Mesenchymal stem cell (in vitro differentiated cells and primary cell): ENCODE results near the gene SFPQ.

Source experiments
- DNase-seq: peaks from one replicate; pipeline ENCODE4 v3.0.0-alpha.2; 2013
- H2AFZ ChIP-seq: one replicate; pipeline ENCODE4 v1.6.1; 2013; ENCODE audit warnings: low read depth, mild to moderate bottlenecking, control low read depth, inconsistent platforms, low read length, moderate library complexity
- H2AK5ac ChIP-seq: 2 replicates; pipeline ENCODE4 v1.6.1; 2013; ENCODE audit warnings: low read length, moderate library complexity, mild to moderate bottlenecking, inconsistent platforms; ENCODE audit not compliant: severe bottlenecking
- H2BK120ac ChIP-seq: one replicate; pipeline ENCODE4 v1.6.1; 2013; ENCODE audit warnings: low read depth, mild to moderate bottlenecking, inconsistent platforms, low read length, moderate library complexity
- H2BK12ac ChIP-seq, 2 experiments: one replicate each; pipeline ENCODE4 v1.6.1; 2013; ENCODE audit warnings: inconsistent platforms in 2 of 2, low read length in 2 of 2, mild to moderate bottlenecking in 2 of 2, moderate library complexity in 2 of 2, control low read depth in 1 of 2
- H2BK15ac ChIP-seq: one replicate; pipeline ENCODE4 v1.6.1; 2013; ENCODE audit warnings: mild to moderate bottlenecking, low read depth, inconsistent platforms; ENCODE audit not compliant: poor library complexity, severe bottlenecking
- H2BK5ac ChIP-seq: 2 replicates; pipeline ENCODE4 v1.6.1; 2013; ENCODE audit warnings: low read depth, mild to moderate bottlenecking, low read length, control low read depth, inconsistent platforms; ENCODE audit not compliant: poor library complexity, severe bottlenecking
- H3K14ac ChIP-seq, 2 experiments: one replicate each; pipeline ENCODE4 v1.6.1; 2013; ENCODE audit warnings: inconsistent platforms in 2 of 2, low read length in 2 of 2, control low read depth in 1 of 2, mild to moderate bottlenecking in 1 of 2, moderate library complexity in 1 of 2
- H3K18ac ChIP-seq, 2 experiments: one replicate each; pipeline ENCODE4 v1.6.1; 2013; ENCODE audit warnings: inconsistent platforms in 2 of 2, low read length in 2 of 2, control low read depth in 1 of 2, low read depth in 1 of 2, mild to moderate bottlenecking in 1 of 2
- H3K23ac ChIP-seq, 2 experiments: one replicate each; pipeline ENCODE4 v1.6.1; 2013; ENCODE audit warnings: inconsistent platforms in 2 of 2, low read length in 2 of 2, mild to moderate bottlenecking in 2 of 2, moderate library complexity in 2 of 2, control low read depth in 1 of 2
- H3K27ac ChIP-seq: 2 replicates; pipeline ENCODE4 v1.5.1; 2013; ENCODE audit warnings: mild to moderate bottlenecking, moderate library complexity, low read length, control low read depth, inconsistent platforms; ENCODE audit not compliant: poor library complexity, severe bottlenecking
- H3K27me3 ChIP-seq, 2 experiments: 2 replicates each; pipeline versions ENCODE4 v1.6.1 to v1.7.0; 2013; ENCODE audit warnings: low read length in 2 of 2, mild to moderate bottlenecking in 2 of 2, moderate library complexity in 2 of 2, control low read depth in 1 of 2, inconsistent platforms in 1 of 2; ENCODE audit not compliant: control insufficient read depth in 1 of 2, insufficient read depth in 1 of 2
- H3K36me3 ChIP-seq, 2 experiments: 2 replicates each; pipeline versions ENCODE4 v1.6.1 to v1.7.0; 2013; ENCODE audit warnings: low read length in 2 of 2, control low read depth in 1 of 2, inconsistent platforms in 1 of 2, low read depth in 1 of 2, mild to moderate bottlenecking in 1 of 2; ENCODE audit not compliant: insufficient read depth in 2 of 2, control insufficient read depth in 1 of 2
- H3K4ac ChIP-seq, 2 experiments: one replicate each; pipeline ENCODE4 v1.6.1; 2013; ENCODE audit warnings: inconsistent platforms in 2 of 2, low read length in 2 of 2, mild to moderate bottlenecking in 2 of 2, moderate library complexity in 2 of 2, control low read depth in 1 of 2, low read depth in 1 of 2
- H3K4me1 ChIP-seq: 2 replicates; pipeline ENCODE4 v1.6.1; 2013; ENCODE audit warnings: low read depth, low read length, control low read depth; ENCODE audit not compliant: control insufficient read depth, insufficient read depth
- H3K4me2 ChIP-seq: 2 replicates; pipeline ENCODE4 v1.6.1; 2013; ENCODE audit warnings: low read length, mild to moderate bottlenecking, inconsistent platforms; ENCODE audit not compliant: poor library complexity, severe bottlenecking
- H3K4me3 ChIP-seq, 2 experiments: 2 replicates each; pipeline versions ENCODE4 v1.5.1 to v1.7.0; 2013; ENCODE audit warnings: low read length in 2 of 2, mild to moderate bottlenecking in 2 of 2, control low read depth in 1 of 2, low read depth in 1 of 2; ENCODE audit not compliant: insufficient read depth in 1 of 2
- H3K79me1 ChIP-seq: replicated peaks from 2 replicates; pipeline ENCODE4 v1.6.1; 2013; ENCODE audit warnings: mild to moderate bottlenecking, control low read depth, low read length, inconsistent platforms; ENCODE audit not compliant: poor library complexity, severe bottlenecking
- H3K9ac ChIP-seq: 2 replicates; pipeline ENCODE4 v1.7.0; 2013; ENCODE audit warnings: mild to moderate bottlenecking, low read length, moderate library complexity
- H3K9me3 ChIP-seq: 2 replicates; pipeline ENCODE4 v1.7.0; 2013; ENCODE audit warnings: mild to moderate bottlenecking, low read length; ENCODE audit not compliant: control insufficient read depth
- H4K8ac ChIP-seq: one replicate; pipeline ENCODE4 v1.6.1; 2013; ENCODE audit warnings: inconsistent platforms, mild to moderate bottlenecking, low read length, moderate library complexity
- H4K91ac ChIP-seq: one replicate; pipeline ENCODE4 v1.6.1; 2013; ENCODE audit warnings: mild to moderate bottlenecking, low read length, inconsistent platforms
- WGBS: methylation state at CpG from one replicate; pipeline ENCODE4 v1.1.7; 2013; ENCODE audit warnings: mixed read lengths; 5-methylcytosine and 5-hydroxymethylcytosine counted together

SFPQ gene

GRCh38 chr1:35229587-35230360, 36.8 kb upstream of the SFPQ start:
- no peak overlapping the region for H3K4me2 ChIP-seq
- whole genome bisulfite sequencing, result 63% methylated on average over 1 of the region's 1 CpG
- H4K8ac ChIP-seq, result no peak overlapping the region
- no peak overlapping the region for H3K18ac ChIP-seq
- no peak overlapping the region for H3K4me3 ChIP-seq
- H3K36me3 ChIP-seq, result no peaks in the 10 kb centered on the region
- H3K9ac ChIP-seq, result no peak overlapping the region
- no peaks in the 10 kb centered on the region for H3K27me3 ChIP-seq
- H3K14ac ChIP-seq, result no peak overlapping the region
- no peak overlapping the region for H3K23ac ChIP-seq
- H2AFZ ChIP-seq, result no peak overlapping the region
- no peak overlapping the region for H2BK15ac ChIP-seq
- no peak overlapping the region for H3K4ac ChIP-seq
- H3K79me1 ChIP-seq, result no peaks in the 10 kb centered on the region
- H3K9me3 ChIP-seq, result no peaks in the 10 kb centered on the region
- H3K4me1 ChIP-seq, result no peaks in the 10 kb centered on the region
- no peak overlapping the region for H2BK5ac ChIP-seq
- H3K27ac ChIP-seq, result no peak overlapping the region
- DNase-seq, result no peak
- H2BK120ac ChIP-seq, result no peak overlapping the region
- no peak overlapping the region for H2AK5ac ChIP-seq
- no peak overlapping the region for H2BK12ac ChIP-seq
- no peak overlapping the region for H4K91ac ChIP-seq

GRCh38 chr1:35226546-35226945, 33.6 kb upstream of the SFPQ start:
- H3K27ac ChIP-seq, result no peak overlapping the region
- H3K23ac ChIP-seq, result no peak overlapping the region
- no peaks in the 10 kb centered on the region for H3K27me3 ChIP-seq
- no peaks in the 10 kb centered on the region for H3K36me3 ChIP-seq
- no peak overlapping the region for H2BK15ac ChIP-seq
- no peak overlapping the region for H3K18ac ChIP-seq
- no peak overlapping the region for H4K8ac ChIP-seq
- no peak overlapping the region for H4K91ac ChIP-seq
- no peak overlapping the region for H2AK5ac ChIP-seq
- 100% methylated on average over 1 of the region's 2 CpGs for WGBS
- H3K4me1 ChIP-seq, result no peaks in the 10 kb centered on the region
- H2BK5ac ChIP-seq, result no peak overlapping the region
- H2BK12ac ChIP-seq, result no peak overlapping the region
- H3K14ac ChIP-seq, result no peak overlapping the region
- H3K4me3 ChIP-seq, result no peak overlapping the region
- DNase-seq, result no peak
- no peaks in the 10 kb centered on the region for H3K79me1 ChIP-seq
- no peak overlapping the region for H3K4me2 ChIP-seq
- no peak overlapping the region for H3K9ac ChIP-seq
- H2BK120ac ChIP-seq, result no peak overlapping the region
- H3K9me3 ChIP-seq, result no peaks in the 10 kb centered on the region
- no peak overlapping the region for H3K4ac ChIP-seq
- no peak overlapping the region for H2AFZ ChIP-seq

- H3K27me3 ChIP-seq, result no peaks in the 10 kb centered on the region
- no peak overlapping the region for H3K14ac ChIP-seq
- H2BK5ac ChIP-seq, result no peak overlapping the region
- no peaks in the 10 kb centered on the region for H3K4me1 ChIP-seq
- no peak overlapping the region for H3K4ac ChIP-seq
- no peak overlapping the region for H2BK120ac ChIP-seq
- no peak overlapping the region for H3K23ac ChIP-seq
- H3K9me3 ChIP-seq, result no peaks in the 10 kb centered on the region
- H2AFZ ChIP-seq, result no peak overlapping the region
- DNase-seq, result peak; percentile 3
- no peak overlapping the region for H3K4me3 ChIP-seq
- no peaks in the 10 kb centered on the region for H3K79me1 ChIP-seq
- H2BK15ac ChIP-seq, result no peak overlapping the region
- H4K91ac ChIP-seq, result no peak overlapping the region
- no peak overlapping the region for H3K4me2 ChIP-seq
- H2AK5ac ChIP-seq, result no peak overlapping the region
- no peak overlapping the region for H3K27ac ChIP-seq
- WGBS, result 67% methylated on average over 3 of the region's 4 CpGs
- H2BK12ac ChIP-seq, result no peak overlapping the region
- H3K18ac ChIP-seq, result no peak overlapping the region
- no peak overlapping the region for H4K8ac ChIP-seq
- no peaks in the 10 kb centered on the region for H3K36me3 ChIP-seq
- peak overlapping the region; percentile 58 for H3K9ac ChIP-seq
These were observed 30.2 kb upstream of the SFPQ start for GRCh38 chr1:35223084-35223630.

GRCh38 chr1:35222322-35223083, 29.6 kb upstream of the SFPQ start:
- no peak overlapping the region for H3K23ac ChIP-seq
- no peak overlapping the region for H2BK5ac ChIP-seq
- H2AK5ac ChIP-seq, result no peak overlapping the region
- H3K4me2 ChIP-seq, result no peak overlapping the region
- no peaks in the 10 kb centered on the region for H3K4me1 ChIP-seq
- 82% methylated on average over 5 of the region's 6 CpGs for WGBS
- H2BK15ac ChIP-seq, result no peak overlapping the region
- H2AFZ ChIP-seq, result no peak overlapping the region
- no peaks in the 10 kb centered on the region for H3K27me3 ChIP-seq
- no peak overlapping the region for H3K18ac ChIP-seq
- no peaks in the 10 kb centered on the region for H3K9me3 ChIP-seq
- peak overlapping the region in 1 of 2 experiments; percentile 25 for H3K4me3 ChIP-seq
- H2BK12ac ChIP-seq, result no peak overlapping the region
- no peak overlapping the region for H4K91ac ChIP-seq
- no peak overlapping the region for H3K4ac ChIP-seq
- peak; percentile 19 for DNase-seq
- H3K27ac ChIP-seq, result no peak overlapping the region
- no peaks in the 10 kb centered on the region for H3K79me1 ChIP-seq
- H3K14ac ChIP-seq, result no peak overlapping the region
- H2BK120ac ChIP-seq, result no peak overlapping the region
- H4K8ac ChIP-seq, result no peak overlapping the region
- no peaks in the 10 kb centered on the region for H3K36me3 ChIP-seq
- H3K9ac ChIP-seq, result peak overlapping the region; percentile 75
